Activated CD4-positive, alpha-beta memory T cell treated with anti-CD3 and anti-CD28 coated beads for 36 hours (primary cell): ENCODE measurements around the gene PTPRU. TPM values are rescaled to one million over a fixed set of nuclear protein-coding genes. Genes with fewer than 3 reads are reported as not detected.

Source experiments
- CTCF ChIA-PET: fragments of 350-600 bp; sonication (Branson Sonifier 250); formaldehyde crosslinking; loops from one replicate; lab custom pipeline; 2021; ENCODE audit warnings: antibody characterized with exemption, inconsistent platforms; lab: Charles Lee
- POLR2A ChIA-PET: fragments of 350-600 bp; sonication (Branson Sonifier 250); formaldehyde crosslinking; loops from one replicate; lab custom pipeline; 2021; ENCODE audit warnings: antibody characterized with exemption; lab: Charles Lee
- DNase-seq: peaks from one replicate; pipeline ENCODE4 v3.0.0-alpha.2; 2020
- H3K27ac Mint-ChIP-seq: one replicate; pipeline ENCODE4 v1.8.0; 2021; ENCODE audit warnings: mixed read lengths
- H3K27me3 Mint-ChIP-seq: one replicate; pipeline ENCODE4 v1.8.0; 2021; ENCODE audit warnings: mixed read lengths
- H3K36me3 Mint-ChIP-seq: one replicate; pipeline ENCODE4 v1.8.0; 2021; ENCODE audit warnings: mixed read lengths
- H3K4me1 Mint-ChIP-seq: one replicate; pipeline ENCODE4 v1.8.0; 2021; ENCODE audit warnings: low read depth, mixed read lengths
- H3K4me3 Mint-ChIP-seq: one replicate; pipeline ENCODE4 v1.8.0; 2021; ENCODE audit warnings: mild to moderate bottlenecking, mixed read lengths
- H3K9me3 Mint-ChIP-seq: one replicate; pipeline ENCODE4 v1.8.0; 2021; ENCODE audit warnings: mixed read lengths
- intact Hi-C: fragments of 100-400 bp; cut with micrococcal nuclease; formaldehyde crosslinking; loops from one replicate; pipeline ENCODE4 v1.15.1; 2023
- total RNA-seq, 2 experiments: library from RNA; stranded (reverse); gene quantifications; one replicate each; pipeline ENCODE4 v1.2.3, GENCODE V29; 2021

The PTPRU gene
- total RNA-seq, 2 experiments from 2014 or later = 0.17 to 0.85 TPM

DNA sequence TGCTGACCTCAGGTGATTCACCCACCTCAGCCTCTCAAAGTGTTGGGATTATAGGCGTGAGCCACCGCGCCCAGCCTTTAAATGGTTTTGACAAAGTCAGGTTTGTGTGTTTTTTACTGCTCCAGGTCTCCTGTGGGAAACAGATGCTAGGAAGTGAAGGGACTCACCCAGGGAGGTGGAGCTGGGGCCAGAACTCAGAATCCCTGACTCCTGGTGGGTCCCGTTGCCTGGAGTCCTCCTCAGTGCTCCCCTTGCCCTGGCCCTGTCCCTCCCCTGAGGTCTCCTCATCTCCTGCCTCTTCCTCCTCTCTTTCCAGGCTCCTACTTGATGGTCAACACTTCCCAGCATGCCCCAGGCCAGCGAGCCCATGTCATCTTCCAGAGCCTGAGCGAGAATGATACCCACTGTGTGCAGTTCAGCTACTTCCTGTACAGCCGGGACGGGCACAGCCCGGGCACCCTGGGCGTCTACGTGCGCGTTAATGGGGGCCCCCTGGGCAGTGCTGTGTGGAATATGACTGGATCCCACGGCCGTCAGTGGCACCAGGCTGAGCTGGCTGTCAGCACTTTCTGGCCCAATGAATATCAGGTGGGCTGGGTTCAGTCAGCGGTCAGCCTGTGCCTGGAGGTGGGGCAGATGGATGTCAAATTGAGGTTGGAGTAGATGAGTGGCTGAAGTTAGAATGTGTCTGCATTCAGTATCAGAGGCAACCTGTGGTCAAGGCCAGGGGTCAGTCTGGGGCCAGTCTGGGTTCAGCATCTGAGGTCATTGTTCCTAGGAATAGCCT is 22.1 kb downstream of the PTPRU start:
- intact Hi-C loops = no loop called here
- no peak for DNase-seq
- ChIA-PET POLR2A (no interaction called here), CTCF (no interaction called here)
- Mint-ChIP-seq H3K4me3 (no peak overlapping the region), H3K27ac (no peak overlapping the region), H3K27me3 (peaks cover 36% of the 10 kb centered on the region), H3K9me3 (no peaks in the 10 kb centered on the region), H3K36me3 (no peaks in the 10 kb centered on the region), H3K4me1 (peaks cover 3% of the 10 kb centered on the region)

DNA sequence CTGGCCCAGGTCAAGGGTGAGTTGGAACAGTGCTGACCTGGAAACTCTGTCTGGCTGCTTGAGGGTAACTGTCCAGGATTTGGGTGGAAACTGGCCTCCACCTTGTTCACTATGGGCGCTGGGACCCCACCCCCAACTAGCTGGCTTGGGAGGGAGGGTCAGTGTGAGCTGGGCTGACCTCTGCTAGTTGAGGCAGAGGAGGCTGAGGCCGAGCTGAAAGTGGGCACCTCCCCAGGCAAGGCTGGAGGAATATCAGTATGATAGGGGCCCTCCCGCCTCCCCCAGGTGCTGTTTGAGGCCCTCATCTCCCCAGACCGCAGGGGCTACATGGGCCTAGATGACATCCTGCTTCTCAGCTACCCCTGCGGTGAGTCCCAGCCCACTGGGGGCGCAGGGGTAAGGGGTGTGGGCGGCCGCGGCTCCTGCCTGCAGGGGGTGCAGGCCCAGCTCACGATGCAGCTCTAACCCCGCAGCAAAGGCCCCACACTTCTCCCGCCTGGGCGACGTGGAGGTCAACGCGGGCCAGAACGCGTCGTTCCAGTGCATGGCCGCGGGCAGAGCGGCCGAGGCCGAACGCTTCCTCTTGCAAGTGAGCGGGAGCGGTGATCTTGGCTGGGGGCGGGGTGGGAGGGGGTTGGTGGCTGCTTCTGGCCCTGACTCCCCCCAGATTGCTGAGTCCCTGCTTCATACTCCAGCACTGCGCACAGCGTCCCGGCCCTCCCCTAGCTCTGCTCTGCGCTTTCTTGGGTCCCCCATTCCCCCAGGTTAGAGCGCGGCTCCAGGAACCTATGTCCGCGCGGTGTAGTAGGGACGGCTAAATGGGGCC is 22.9 kb downstream of the PTPRU start:
- H3K27ac Mint-ChIP-seq = no peak overlapping the region
- H3K36me3 Mint-ChIP-seq = no peaks in the 10 kb centered on the region
- no peaks in the 10 kb centered on the region for H3K9me3 Mint-ChIP-seq
- intact Hi-C loops = no loop called here
- peaks cover 3% of the 10 kb centered on the region for H3K4me1 Mint-ChIP-seq
- H3K27me3 Mint-ChIP-seq = peaks cover 39% of the 10 kb centered on the region
- H3K4me3 Mint-ChIP-seq = no peak overlapping the region
- CTCF ChIA-PET = no interaction called here
- DNase-seq = no peak
- POLR2A ChIA-PET = interaction anchor here (0.5 kb wide), 1 partner anchor 473 kb away, joined by 4 read pairs; no protein-coding TSS in a partner anchor

DNA sequence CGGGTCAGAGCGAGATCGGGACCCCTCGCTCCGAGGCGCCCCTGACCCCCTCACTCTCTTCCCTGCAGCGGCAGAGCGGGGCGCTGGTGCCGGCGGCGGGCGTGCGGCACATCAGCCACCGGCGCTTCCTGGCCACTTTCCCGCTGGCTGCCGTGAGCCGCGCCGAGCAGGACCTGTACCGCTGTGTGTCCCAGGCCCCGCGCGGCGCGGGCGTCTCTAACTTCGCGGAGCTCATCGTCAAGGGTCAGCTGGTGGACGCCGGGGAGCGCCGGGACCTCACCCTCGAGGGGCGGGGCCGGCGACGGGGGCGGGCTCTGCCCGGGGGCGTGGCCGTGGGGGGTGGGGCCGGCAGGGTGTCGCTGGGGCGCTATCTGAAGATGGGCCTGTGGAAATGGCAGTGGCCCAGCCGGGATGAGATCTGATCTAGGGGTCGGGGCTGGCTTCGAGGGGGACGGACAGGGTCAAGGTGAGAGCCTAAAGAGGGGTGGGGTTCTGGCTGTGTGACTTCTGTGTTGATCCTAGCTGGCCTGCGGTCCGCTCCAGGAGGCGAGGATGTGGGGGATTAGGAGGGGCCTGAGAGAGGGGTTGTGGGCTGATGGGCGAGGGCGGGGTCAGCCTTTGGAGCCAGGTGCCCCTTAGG is 23.6 kb downstream of the PTPRU start:
- Mint-ChIP-seq H3K27ac (no peak overlapping the region), H3K4me1 (peaks cover 3% of the 10 kb centered on the region), H3K9me3 (no peaks in the 10 kb centered on the region), H3K36me3 (no peaks in the 10 kb centered on the region), H3K27me3 (peaks cover 40% of the 10 kb centered on the region), H3K4me3 (peak overlapping the region; percentile 71)
- intact Hi-C loops = no loop called here
- peak; percentile 43 for DNase-seq
- POLR2A ChIA-PET = interaction anchor here (0.5 kb wide), 1 partner anchor 472 kb away, joined by 4 read pairs; no protein-coding TSS in a partner anchor
- CTCF ChIA-PET = no interaction called here

DNA sequence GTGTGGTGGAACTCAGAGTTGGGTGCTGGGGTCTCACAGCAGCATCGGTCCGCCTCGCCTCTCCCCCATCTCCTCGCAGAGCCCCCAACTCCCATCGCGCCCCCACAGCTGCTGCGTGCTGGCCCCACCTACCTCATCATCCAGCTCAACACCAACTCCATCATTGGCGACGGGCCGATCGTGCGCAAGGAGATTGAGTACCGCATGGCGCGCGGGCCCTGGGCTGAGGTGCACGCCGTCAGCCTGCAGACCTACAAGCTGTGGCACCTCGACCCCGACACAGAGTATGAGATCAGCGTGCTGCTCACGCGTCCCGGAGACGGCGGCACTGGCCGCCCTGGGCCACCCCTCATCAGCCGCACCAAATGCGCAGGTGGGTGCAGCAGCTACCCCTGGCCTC is 24.2 kb downstream of the PTPRU start:
- Mint-ChIP-seq H3K27me3 (peaks cover 44% of the 10 kb centered on the region), H3K27ac (no peak overlapping the region), H3K36me3 (no peaks in the 10 kb centered on the region), H3K4me1 (peaks cover 3% of the 10 kb centered on the region), H3K4me3 (peak overlapping the region; percentile 71), H3K9me3 (no peaks in the 10 kb centered on the region)
- ChIA-PET CTCF (interaction anchor here (0.8 kb wide), 1 partner anchor 58 kb away, joined by 3 read pairs; no protein-coding TSS in a partner anchor), POLR2A (no interaction called here)
- intact Hi-C loops = no loop called here
- no peak for DNase-seq

DNA sequence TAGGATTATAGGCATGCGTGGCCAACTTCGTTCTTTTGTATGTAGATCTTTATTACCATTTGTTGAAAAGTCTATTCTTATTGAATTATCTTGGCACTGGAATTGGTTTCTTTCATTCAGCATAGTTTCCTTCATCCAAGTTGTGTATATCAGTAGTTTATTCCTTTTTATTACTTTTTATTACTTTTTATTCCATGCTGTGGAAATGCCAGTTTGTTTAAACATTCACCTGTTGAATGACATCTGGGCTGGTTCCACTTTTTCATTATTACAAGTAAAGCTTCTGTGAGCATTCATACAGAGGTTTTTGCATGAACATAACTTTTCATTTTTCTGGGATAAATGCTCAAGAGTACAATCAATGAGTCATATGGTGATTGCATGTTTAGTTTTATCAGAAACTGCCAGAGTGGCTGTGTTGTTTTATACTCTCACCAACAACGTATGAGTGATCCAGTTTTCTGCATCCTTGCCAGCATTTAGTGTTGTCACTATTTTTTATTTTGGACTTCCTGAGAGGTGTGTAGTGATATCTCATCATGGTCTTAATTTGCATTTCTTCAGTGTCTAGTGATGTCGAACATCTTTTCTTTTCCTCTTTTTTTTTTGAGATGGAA is 28.6 kb downstream of the PTPRU start:
- DNase-seq = no peak
- CTCF ChIA-PET = no interaction called here
- intact Hi-C loops = no loop called here
- POLR2A ChIA-PET = no interaction called here
- Mint-ChIP-seq H3K36me3 (no peaks in the 10 kb centered on the region), H3K4me1 (peaks cover 3% of the 10 kb centered on the region), H3K4me3 (no peak overlapping the region), H3K9me3 (no peaks in the 10 kb centered on the region), H3K27ac (no peak overlapping the region), H3K27me3 (peaks cover 65% of the 10 kb centered on the region)

DNA sequence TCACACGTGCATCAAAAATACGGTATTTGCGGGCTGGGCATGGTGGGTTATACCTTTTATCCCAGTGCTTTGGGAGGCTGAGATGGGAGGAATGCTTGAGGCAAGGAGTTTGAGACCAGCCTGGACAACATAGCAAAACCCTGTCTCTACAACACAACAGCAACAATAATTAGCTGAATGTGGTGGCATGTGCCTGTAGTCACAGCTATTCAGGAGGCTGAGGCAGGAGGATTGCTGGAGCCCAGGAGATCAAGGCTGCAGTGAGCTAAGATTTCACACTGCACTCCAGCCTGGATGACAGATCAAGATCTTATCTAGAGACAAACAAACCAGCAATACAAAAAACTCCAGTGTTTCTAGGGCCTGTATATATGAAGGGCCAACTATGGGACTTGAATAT is 30.6 kb downstream of the PTPRU start:
- CTCF ChIA-PET = no interaction called here
- H3K9me3 Mint-ChIP-seq = no peaks in the 10 kb centered on the region

DNA sequence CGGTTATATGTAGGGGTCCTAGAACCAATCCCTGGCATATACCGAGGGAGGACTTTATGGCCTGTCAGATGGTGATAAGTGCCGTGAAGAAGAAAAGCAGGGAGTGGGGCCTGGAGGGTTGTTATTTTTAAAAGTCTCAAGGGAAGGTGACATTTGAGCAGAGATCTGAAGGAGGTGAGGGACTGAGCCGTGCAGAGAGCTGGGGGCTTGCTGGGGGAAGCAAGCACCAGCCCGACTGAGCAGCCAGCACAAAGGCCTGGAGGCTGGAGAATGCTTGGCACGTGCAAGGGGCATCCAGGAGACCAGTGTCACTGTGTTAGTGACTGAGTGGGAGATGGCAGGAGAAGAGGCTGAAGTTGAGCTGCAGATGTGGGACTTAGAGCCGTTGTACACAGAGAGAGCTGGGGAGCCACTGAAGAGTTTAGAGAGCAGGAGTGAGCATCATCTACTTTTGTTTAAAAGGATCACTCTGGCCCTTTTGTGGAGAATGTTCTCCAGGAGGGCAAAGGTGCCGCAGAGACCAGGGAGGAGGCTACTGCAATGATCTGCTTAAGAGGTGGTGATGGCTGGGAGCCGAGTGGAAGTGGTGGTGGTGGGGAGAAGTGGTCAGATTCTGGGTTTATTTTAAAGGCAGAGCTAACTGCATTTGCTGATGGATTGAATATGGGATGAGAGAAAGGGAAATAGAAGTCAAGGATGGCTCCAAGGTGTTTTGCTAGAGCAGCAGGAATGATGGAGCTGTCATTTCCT is 31.2 kb downstream of the PTPRU start:
- H3K9me3 Mint-ChIP-seq = no peaks in the 10 kb centered on the region
- intact Hi-C loops = no loop called here
- DNase-seq = no peak
- no peaks in the 10 kb centered on the region for H3K4me1 Mint-ChIP-seq
- POLR2A ChIA-PET = no interaction called here
- H3K4me3 Mint-ChIP-seq = no peak overlapping the region
- H3K27me3 Mint-ChIP-seq = peaks cover 60% of the 10 kb centered on the region
- CTCF ChIA-PET = no interaction called here
- no peaks in the 10 kb centered on the region for H3K36me3 Mint-ChIP-seq
- H3K27ac Mint-ChIP-seq = no peak overlapping the region

More for the DNA sequence above, 30.6 kb downstream of the PTPRU start:
- H3K27me3 Mint-ChIP-seq = peaks cover 58% of the 10 kb centered on the region
- H3K36me3 Mint-ChIP-seq = no peaks in the 10 kb centered on the region
- intact Hi-C loops = no loop called here
- POLR2A ChIA-PET = no interaction called here
- H3K4me3 Mint-ChIP-seq = no peak overlapping the region
- DNase-seq = no peak
- H3K27ac Mint-ChIP-seq = no peak overlapping the region
- no peaks in the 10 kb centered on the region for H3K4me1 Mint-ChIP-seq

DNA sequence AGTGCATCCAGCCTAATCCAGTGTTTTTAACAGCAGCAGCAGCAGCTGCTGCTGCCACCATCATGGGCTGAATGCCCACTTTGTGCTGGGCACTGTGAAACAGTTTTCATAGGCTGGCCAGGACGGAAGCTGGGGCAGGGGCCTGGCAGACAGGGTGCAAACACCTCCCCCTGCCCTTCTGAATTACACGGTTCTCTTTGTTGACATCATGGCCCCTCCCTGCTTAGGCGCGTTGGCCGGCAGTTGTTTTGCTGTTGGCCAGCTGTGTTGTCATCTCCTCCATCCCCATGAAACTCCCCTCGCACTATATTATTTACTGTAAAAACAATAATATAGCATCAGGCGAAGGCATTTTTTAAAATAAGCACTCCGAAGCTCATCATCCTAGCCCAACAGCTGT is 33.1 kb downstream of the PTPRU start:
- no peaks in the 10 kb centered on the region for H3K9me3 Mint-ChIP-seq
- no peak overlapping the region for H3K27ac Mint-ChIP-seq
- no peak overlapping the region for H3K4me3 Mint-ChIP-seq
- H3K27me3 Mint-ChIP-seq = peaks cover 55% of the 10 kb centered on the region
- no peak for DNase-seq
- intact Hi-C loops = no loop called here
- CTCF ChIA-PET = no interaction called here
- H3K36me3 Mint-ChIP-seq = no peaks in the 10 kb centered on the region
- H3K4me1 Mint-ChIP-seq = no peaks in the 10 kb centered on the region
- POLR2A ChIA-PET = no interaction called here

DNA sequence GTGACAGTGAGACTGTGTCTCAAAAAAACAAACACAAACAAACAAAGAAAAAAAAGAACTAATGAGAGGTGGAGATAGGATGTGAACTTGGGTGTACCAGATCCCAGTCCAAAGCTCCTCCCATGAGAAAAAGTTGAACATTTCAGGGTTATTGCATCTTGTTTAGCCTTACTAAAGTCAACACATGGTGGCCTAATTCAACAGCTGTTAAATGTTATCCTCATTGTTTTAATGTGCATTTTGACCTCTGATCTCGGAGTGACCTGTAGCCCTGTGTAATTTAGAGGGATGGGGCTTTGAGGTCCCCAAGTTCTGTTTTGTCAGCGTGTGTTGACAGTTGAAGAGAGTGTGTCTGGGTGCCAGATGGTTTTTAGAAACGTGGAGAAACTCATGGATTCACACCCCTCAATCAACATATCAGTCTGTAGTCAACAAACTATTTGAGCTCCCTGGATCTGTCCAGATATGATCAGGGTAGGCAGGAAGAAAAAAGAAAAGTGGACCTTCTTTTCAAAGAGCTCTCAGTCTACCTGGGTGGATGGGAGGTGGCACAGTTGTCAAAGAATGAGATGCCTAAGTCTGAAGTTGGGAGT is 34.7 kb downstream of the PTPRU start:
- CTCF ChIA-PET = no interaction called here
- no peaks in the 10 kb centered on the region for H3K9me3 Mint-ChIP-seq
- no peak for DNase-seq
- H3K27ac Mint-ChIP-seq = no peak overlapping the region
- H3K4me3 Mint-ChIP-seq = no peak overlapping the region
- no peaks in the 10 kb centered on the region for H3K4me1 Mint-ChIP-seq
- H3K27me3 Mint-ChIP-seq = peaks cover 47% of the 10 kb centered on the region
- H3K36me3 Mint-ChIP-seq = no peaks in the 10 kb centered on the region
- intact Hi-C loops = no loop called here
- POLR2A ChIA-PET = no interaction called here

DNA sequence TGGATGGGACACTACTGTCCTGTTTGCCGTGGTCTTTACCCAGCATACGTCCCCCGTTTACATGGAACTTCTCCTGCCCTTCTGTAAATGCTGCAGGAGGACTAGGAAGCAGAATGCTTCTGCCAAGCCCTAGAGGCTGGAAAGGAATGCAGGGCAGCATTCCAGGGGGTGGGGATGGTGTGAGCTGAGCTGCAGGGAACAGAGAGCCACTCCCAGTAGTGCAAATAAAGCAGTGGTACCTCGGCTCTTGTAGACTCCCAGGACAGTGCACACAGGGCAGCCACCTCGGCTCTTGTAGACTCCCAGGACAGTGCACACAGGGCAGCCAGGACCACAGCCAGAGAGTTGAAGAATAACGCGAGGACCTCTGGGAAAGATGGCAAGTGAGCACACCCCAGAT is 35.4 kb downstream of the PTPRU start:
- POLR2A ChIA-PET = no interaction called here
- Mint-ChIP-seq H3K9me3 (peaks cover 1% of the 10 kb centered on the region), H3K36me3 (no peaks in the 10 kb centered on the region), H3K27me3 (peaks cover 42% of the 10 kb centered on the region), H3K4me1 (no peaks in the 10 kb centered on the region), H3K27ac (no peak overlapping the region), H3K4me3 (no peak overlapping the region)
- intact Hi-C loops = no loop called here
- no peak for DNase-seq
- CTCF ChIA-PET = no interaction called here

DNA sequence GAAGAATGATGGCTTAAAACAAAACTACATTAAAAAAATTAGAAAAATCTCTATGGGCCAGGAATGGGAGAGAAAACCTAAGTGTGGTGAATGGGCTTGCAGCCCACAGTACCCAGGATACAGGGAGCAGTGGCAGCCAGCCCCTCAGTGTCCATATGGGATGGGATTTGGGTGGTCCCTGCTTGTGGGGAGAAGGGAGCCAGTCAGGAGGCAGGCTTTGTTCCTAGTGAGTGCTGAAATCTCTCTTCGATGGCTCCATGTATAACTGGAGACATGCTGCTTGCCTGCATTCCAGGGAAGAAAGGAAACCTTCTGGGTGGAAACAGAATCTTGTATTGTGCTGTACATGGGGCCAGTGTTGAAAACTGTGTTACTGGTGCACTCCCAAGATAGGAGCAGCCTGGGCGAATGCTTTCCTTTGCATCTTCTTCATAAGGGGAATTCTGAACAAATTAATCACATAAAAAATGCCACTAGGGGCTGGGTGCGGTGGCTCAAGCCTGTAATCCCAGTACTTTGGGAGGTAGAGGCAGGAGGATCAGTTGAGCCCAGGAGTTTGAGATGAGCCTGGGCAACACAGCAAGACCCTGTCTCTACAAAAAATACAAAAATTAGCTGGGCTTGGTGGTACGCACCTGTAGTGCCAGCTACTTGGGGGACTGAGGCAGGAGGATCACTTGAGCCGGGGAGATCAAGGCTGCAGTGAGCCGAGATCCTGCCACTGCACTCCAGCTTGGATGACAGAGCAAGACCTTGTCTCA is 36.0 kb downstream of the PTPRU start:
- H3K27ac Mint-ChIP-seq = no peak overlapping the region

More for the DNA sequence above, 36.0 kb downstream of the PTPRU start:
- H3K36me3 Mint-ChIP-seq = no peaks in the 10 kb centered on the region
- H3K9me3 Mint-ChIP-seq = peaks cover 2% of the 10 kb centered on the region
- CTCF ChIA-PET = no interaction called here
- H3K4me3 Mint-ChIP-seq = no peak overlapping the region
- intact Hi-C loops = no loop called here
- H3K4me1 Mint-ChIP-seq = no peaks in the 10 kb centered on the region
- DNase-seq = no peak
- POLR2A ChIA-PET = no interaction called here
- peaks cover 36% of the 10 kb centered on the region for H3K27me3 Mint-ChIP-seq
